OCI-LY3 (cell line): ENCODE data around the gene CYSTM1.

Experiments
- EZH2phosphoT487 ChIP-seq: fragments of 200-600 bp; shearing (Covaris generic); IDR thresholded peaks from 2 replicates; pipeline ENCODE4 v1.6.1; 2018; ENCODE audit warnings: antibody characterized with exemption, mixed run types, low read depth
- TF ChIP-seq, protein P1 (sequence below): fragments of 200-600, 300-600 bp; sonication (generic); IDR thresholded peaks from 2 replicates; pipeline ENCODE4 v1.5.1; 2014; ENCODE audit warnings: antibody characterized with exemption, low read length, low read depth

DNA sequence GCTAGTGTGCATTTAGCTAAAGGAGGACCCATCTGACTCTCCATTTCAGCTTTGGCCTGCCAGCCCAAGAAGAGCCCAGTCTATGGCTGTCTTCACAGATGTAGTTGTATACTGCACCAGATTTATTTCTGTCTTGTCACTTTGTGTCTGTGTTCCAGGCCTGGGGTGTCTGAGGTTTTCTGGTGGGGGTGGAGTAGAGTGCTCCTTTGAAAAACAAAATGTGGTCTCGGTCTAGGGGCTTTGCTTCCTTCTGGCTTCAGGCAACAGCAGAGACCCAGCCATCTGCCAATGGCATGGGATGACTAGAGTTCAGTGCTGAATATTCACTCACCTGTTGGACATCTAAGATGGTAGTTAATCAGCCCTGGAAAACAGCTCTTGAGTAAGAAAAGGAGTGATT lies 38.4 kb upstream of the CYSTM1 start:
- TF ChIP-seq, protein P1, sequence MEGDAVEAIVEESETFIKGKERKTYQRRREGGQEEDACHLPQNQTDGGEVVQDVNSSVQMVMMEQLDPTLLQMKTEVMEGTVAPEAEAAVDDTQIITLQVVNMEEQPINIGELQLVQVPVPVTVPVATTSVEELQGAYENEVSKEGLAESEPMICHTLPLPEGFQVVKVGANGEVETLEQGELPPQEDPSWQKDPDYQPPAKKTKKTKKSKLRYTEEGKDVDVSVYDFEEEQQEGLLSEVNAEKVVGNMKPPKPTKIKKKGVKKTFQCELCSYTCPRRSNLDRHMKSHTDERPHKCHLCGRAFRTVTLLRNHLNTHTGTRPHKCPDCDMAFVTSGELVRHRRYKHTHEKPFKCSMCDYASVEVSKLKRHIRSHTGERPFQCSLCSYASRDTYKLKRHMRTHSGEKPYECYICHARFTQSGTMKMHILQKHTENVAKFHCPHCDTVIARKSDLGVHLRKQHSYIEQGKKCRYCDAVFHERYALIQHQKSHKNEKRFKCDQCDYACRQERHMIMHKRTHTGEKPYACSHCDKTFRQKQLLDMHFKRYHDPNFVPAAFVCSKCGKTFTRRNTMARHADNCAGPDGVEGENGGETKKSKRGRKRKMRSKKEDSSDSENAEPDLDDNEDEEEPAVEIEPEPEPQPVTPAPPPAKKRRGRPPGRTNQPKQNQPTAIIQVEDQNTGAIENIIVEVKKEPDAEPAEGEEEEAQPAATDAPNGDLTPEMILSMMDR = no peak
- TF ChIP-seq EZH2phosphoT487 = no peak
